ENCODE results near the gene IFNB1.

DNA sequence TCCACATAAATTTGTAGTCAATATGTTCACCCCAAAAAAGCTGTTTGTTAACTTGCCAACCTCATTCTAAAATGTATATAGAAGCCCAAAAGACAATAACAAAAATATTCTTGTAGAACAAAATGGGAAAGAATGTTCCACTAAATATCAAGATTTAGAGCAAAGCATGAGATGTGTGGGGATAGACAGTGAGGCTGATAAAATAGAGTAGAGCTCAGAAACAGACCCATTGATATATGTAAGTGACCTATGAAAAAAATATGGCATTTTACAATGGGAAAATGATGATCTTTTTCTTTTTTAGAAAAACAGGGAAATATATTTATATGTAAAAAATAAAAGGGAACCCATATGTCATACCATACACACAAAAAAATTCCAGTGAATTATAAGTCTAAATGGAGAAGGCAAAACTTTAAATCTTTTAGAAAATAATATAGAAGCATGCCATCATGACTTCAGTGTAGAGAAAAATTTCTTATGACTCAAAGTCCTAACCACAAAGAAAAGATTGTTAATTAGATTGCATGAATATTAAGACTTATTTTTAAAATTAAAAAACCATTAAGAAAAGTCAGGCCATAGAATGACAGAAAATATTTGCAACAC lies 6.6 kb upstream of the IFNB1 start:
- TF ChIP-seq ATF1 (CRISPR knock-in tag; IDR thresholded peaks at IDR 0.05) (no peak), ZNF263 (CRISPR knock-in tag; IDR thresholded peaks at IDR 0.05; ENCODE audit: low read depth) (no peak)
- TF ChIP-seq, protein P1, sequence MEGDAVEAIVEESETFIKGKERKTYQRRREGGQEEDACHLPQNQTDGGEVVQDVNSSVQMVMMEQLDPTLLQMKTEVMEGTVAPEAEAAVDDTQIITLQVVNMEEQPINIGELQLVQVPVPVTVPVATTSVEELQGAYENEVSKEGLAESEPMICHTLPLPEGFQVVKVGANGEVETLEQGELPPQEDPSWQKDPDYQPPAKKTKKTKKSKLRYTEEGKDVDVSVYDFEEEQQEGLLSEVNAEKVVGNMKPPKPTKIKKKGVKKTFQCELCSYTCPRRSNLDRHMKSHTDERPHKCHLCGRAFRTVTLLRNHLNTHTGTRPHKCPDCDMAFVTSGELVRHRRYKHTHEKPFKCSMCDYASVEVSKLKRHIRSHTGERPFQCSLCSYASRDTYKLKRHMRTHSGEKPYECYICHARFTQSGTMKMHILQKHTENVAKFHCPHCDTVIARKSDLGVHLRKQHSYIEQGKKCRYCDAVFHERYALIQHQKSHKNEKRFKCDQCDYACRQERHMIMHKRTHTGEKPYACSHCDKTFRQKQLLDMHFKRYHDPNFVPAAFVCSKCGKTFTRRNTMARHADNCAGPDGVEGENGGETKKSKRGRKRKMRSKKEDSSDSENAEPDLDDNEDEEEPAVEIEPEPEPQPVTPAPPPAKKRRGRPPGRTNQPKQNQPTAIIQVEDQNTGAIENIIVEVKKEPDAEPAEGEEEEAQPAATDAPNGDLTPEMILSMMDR (IDR thresholded peaks at IDR 0.05) = no peak
- TF ChIP-seq, protein P2, sequence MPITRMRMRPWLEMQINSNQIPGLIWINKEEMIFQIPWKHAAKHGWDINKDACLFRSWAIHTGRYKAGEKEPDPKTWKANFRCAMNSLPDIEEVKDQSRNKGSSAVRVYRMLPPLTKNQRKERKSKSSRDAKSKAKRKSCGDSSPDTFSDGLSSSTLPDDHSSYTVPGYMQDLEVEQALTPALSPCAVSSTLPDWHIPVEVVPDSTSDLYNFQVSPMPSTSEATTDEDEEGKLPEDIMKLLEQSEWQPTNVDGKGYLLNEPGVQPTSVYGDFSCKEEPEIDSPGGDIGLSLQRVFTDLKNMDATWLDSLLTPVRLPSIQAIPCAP (CRISPR knock-in tag; IDR thresholded peaks at IDR 0.05) = no peak
- TF ChIP-seq, protein P3, sequence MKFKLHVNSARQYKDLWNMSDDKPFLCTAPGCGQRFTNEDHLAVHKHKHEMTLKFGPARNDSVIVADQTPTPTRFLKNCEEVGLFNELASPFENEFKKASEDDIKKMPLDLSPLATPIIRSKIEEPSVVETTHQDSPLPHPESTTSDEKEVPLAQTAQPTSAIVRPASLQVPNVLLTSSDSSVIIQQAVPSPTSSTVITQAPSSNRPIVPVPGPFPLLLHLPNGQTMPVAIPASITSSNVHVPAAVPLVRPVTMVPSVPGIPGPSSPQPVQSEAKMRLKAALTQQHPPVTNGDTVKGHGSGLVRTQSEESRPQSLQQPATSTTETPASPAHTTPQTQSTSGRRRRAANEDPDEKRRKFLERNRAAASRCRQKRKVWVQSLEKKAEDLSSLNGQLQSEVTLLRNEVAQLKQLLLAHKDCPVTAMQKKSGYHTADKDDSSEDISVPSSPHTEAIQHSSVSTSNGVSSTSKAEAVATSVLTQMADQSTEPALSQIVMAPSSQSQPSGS (CRISPR knock-in tag; IDR thresholded peaks at IDR 0.05; ENCODE audit: borderline replicate concordance, low read depth) = no peak
- TF ChIP-seq, protein P4, sequence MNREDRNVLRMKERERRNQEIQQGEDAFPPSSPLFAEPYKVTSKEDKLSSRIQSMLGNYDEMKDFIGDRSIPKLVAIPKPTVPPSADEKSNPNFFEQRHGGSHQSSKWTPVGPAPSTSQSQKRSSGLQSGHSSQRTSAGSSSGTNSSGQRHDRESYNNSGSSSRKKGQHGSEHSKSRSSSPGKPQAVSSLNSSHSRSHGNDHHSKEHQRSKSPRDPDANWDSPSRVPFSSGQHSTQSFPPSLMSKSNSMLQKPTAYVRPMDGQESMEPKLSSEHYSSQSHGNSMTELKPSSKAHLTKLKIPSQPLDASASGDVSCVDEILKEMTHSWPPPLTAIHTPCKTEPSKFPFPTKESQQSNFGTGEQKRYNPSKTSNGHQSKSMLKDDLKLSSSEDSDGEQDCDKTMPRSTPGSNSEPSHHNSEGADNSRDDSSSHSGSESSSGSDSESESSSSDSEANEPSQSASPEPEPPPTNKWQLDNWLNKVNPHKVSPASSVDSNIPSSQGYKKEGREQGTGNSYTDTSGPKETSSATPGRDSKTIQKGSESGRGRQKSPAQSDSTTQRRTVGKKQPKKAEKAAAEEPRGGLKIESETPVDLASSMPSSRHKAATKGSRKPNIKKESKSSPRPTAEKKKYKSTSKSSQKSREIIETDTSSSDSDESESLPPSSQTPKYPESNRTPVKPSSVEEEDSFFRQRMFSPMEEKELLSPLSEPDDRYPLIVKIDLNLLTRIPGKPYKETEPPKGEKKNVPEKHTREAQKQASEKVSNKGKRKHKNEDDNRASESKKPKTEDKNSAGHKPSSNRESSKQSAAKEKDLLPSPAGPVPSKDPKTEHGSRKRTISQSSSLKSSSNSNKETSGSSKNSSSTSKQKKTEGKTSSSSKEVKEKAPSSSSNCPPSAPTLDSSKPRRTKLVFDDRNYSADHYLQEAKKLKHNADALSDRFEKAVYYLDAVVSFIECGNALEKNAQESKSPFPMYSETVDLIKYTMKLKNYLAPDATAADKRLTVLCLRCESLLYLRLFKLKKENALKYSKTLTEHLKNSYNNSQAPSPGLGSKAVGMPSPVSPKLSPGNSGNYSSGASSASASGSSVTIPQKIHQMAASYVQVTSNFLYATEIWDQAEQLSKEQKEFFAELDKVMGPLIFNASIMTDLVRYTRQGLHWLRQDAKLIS (CRISPR knock-in tag; IDR thresholded peaks at IDR 0.05; ENCODE audit: borderline replicate concordance) = no peak
- TF ChIP-seq, protein P5, sequence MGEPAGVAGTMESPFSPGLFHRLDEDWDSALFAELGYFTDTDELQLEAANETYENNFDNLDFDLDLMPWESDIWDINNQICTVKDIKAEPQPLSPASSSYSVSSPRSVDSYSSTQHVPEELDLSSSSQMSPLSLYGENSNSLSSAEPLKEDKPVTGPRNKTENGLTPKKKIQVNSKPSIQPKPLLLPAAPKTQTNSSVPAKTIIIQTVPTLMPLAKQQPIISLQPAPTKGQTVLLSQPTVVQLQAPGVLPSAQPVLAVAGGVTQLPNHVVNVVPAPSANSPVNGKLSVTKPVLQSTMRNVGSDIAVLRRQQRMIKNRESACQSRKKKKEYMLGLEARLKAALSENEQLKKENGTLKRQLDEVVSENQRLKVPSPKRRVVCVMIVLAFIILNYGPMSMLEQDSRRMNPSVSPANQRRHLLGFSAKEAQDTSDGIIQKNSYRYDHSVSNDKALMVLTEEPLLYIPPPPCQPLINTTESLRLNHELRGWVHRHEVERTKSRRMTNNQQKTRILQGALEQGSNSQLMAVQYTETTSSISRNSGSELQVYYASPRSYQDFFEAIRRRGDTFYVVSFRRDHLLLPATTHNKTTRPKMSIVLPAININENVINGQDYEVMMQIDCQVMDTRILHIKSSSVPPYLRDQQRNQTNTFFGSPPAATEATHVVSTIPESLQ (CRISPR knock-in tag; IDR thresholded peaks at IDR 0.05) = no peak
